AG09319 (cell line): ENCODE data around the gene ASTL.
A peak's percentile ranks its signal among the peaks of the same experiment; 100 is the strongest.

Source experiments
- DNase-seq: peaks from one replicate; pipeline ENCODE4 v3.0.0-alpha.2; 2010; ENCODE audit warnings: low read depth; ENCODE audit errors: extremely low read depth
- CTCF ChIP-seq: IDR thresholded peaks from 2 replicates; pipeline ENCODE4 v1.5.1; 2011; ENCODE audit warnings: low read depth, mild to moderate bottlenecking, inconsistent platforms, low read length, moderate library complexity

The ASTL gene

GRCh38 chr2:96120991-96121390, 17.3 kb downstream of the ASTL start:
- TF ChIP-seq CTCF, result no peak
- no peak for DNase-seq

GRCh38 chr2:96120091-96120720, 18.1 kb downstream of the ASTL start:
- no peak for TF ChIP-seq CTCF
- DNase-seq, result no peak

- no peak for DNase-seq
- no peak for TF ChIP-seq CTCF
Measured at GRCh38 chr2:96119389-96119751, 18.9 kb downstream of the ASTL start.

- no peak for TF ChIP-seq CTCF
- no peak for DNase-seq
Measured at GRCh38 chr2:96118698-96119388, 19.5 kb downstream of the ASTL start.

- no peak for DNase-seq
- no peak for TF ChIP-seq CTCF
Measured at GRCh38 chr2:96117701-96118588, 20.4 kb downstream of the ASTL start.

GRCh38 chr2:96116879-96117533, 21.3 kb downstream of the ASTL start:
- no peak for DNase-seq
- peak; percentile 30 for TF ChIP-seq CTCF
